Esophagus muscularis mucosa (tissue), 3 donors: ENCODE data around the gene BDKRB2.
"Not testable (repeated sequence)": the region's sequence is repeated elsewhere in the genome, so short reads cannot be mapped to it uniquely, and the experiment has no call there.

Experiments used
- CTCF ChIP-seq, 3 experiments: fragments of 200-600 bp in 2 of 3; fragments of 450-650 bp in 1 of 3; sonication (generic) in 2 of 3; IDR thresholded peaks; one replicate each; pipeline ENCODE4 v1.5.1; 2017 to 2019; ENCODE audit warnings: antibody characterized with exemption in 3 of 3, mild to moderate bottlenecking in 2 of 3, moderate library complexity in 1 of 3
- POLR2AphosphoS5 ChIP-seq, 2 donors: sonication (generic); formaldehyde crosslinking; IDR thresholded peaks; one replicate each; pipeline ENCODE4 v1.6.1; 2017; ENCODE audit warnings: antibody characterized with exemption in 2 of 2

- TF ChIP-seq POLR2AphosphoS5, CTCF (IDR thresholded peaks at IDR 0.05): not testable (repeated sequence)
These were observed 40.4 kb downstream of the BDKRB2 start for GRCh38 chr14:96245074-96245473.
